Measurements from ENCODE around the gene IMMP2L.

The IMMP2L gene

DNA sequence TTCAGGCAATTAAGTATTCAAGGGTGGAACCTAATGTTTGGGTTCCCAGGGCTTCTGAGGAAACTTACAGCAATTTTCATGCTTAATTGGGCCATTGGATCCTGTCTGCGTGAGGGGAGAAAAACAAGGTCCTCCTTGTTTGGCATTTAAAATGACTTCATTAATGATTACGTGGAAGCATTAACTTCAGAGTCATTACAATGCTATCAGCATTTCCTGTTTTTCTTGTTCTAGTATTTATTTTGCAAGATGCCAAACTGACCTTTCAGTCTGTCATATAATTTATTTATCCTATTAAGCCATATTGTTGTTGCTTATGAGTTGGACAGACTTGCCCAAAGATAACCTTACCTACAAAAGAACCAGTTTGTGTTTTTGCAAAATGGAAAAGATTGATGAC is 795.4 kb downstream of the IMMP2L start:
- DNase-seq: no peak

DNA sequence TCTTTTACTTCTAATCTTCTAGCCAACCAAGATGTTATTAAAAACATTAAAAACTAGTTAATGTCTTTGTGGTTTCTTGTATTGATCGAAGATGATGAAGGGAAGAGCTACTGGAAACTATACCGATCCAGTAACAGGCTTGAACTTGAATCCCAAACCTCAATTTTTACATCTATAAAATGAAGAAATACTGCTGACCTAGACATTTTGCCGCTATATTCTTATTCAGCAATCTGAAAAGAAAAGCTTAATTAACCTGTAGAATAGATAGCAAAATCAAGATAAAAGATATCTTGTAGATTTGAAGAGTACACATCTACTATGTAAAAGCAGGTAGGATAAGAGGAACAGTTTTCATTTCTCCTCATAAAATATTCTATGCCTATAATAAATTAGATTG is 797.4 kb downstream of the IMMP2L start:
- no peak for DNase-seq

GRCh38 chr7:110762546-110763225 is 799.6 kb downstream of the IMMP2L start:
- DNase-seq: peak; percentile 97

DNA sequence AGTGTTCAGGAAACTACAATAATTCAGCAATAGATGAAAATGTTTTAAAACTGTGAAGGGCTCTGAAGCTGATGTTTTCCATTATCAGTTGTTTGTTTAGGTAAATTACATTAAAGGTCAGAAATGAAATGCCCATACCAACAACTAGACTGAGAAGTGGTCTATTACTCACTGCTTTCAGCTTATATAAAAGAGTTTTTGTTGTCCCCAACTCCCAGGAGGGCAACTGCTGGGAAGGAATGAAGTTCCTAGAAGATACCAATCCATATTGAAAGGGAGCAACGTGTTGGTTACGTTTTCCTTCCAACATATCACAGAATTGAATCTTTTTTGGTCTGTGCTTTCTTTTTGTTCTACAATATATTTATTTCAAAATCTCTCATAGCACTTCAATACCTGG is 802.0 kb downstream of the IMMP2L start:
- no peak for DNase-seq

- DNase-seq: no peak
Measured at GRCh38 chr7:110759069-110759468, 803.2 kb downstream of the IMMP2L start.

- no peak for DNase-seq
Measured at GRCh38 chr7:110754649-110755048, 807.6 kb downstream of the IMMP2L start.

DNA sequence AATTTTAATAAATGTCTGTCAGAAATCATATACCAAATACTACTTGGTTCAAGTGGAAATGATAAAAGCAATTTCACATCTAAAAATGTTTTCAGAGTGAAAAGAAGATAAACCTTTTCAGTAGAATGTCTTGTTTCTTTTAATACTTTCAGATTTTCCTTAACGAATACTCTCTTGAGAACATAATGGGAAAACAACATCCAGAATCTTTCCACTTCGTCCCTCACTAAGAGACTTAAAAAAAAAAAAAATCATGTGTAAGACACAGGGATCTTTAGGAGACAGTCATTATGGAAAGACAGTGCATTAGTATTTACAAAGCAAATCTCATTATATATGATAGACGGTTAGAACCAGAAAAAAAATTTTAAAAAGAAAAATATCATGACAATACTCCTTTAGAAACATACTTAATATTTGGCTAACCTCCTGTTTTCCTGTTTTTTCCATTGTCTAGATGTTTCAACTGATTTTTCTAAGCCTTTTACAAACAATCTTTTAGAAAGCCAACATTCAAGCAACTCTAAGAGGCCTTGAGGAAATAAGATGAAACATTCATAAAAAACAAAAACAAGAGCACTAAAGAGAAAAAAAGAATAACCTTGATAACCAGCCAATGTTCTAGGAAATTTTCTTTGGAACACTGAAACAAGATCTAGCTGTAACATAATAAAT is 811.2 kb downstream of the IMMP2L start:
- DNase-seq: no peak

DNA sequence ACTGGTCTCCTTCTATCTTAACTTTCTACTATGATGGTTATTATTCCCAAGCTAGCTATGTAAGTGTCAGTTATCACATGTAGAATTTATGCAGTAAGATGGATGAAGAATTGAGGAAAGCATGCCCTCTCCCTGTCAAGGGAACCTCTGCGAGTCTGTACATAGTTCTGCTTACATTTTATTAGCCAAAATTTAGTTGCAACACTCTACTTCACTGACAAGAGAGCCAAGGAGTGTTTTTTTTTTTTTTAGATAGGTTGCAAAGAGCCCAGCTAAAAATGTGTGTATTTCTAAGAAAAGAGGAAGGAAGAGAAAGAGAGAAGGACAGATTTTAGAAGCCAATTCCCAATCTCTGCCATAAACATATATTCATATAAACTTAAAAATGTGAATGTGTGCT is 829.1 kb downstream of the IMMP2L start:
- DNase-seq: no peak

GRCh38 chr7:110724811-110725210 is 837.5 kb downstream of the IMMP2L start:
- no peak for DNase-seq

DNA sequence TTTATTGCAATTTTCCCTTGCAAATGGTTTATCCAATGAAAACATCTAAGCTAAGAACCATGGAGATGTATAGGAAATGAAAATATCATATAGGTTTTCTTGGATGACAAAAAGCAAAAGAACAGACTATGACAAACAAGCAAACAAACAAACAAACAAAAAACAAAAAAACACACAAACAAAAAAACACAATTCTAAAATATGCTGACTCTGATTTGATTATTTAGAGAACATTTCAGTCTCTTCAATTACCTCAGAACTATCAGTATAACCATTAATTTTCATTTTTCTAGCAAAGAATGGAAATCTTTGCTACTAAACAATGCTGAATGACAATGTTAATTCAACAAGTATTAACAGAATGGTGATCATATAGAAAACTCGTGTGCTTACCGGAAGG is 840.9 kb downstream of the IMMP2L start:
- no peak for DNase-seq

- no peak for DNase-seq
Measured at GRCh38 chr7:110720626-110721025, 841.7 kb downstream of the IMMP2L start.

- DNase-seq: no peak
Measured at GRCh38 chr7:110719741-110720140, 842.6 kb downstream of the IMMP2L start.

- no peak for DNase-seq
Measured at GRCh38 chr7:110718503-110719205, 843.6 kb downstream of the IMMP2L start.

DNA sequence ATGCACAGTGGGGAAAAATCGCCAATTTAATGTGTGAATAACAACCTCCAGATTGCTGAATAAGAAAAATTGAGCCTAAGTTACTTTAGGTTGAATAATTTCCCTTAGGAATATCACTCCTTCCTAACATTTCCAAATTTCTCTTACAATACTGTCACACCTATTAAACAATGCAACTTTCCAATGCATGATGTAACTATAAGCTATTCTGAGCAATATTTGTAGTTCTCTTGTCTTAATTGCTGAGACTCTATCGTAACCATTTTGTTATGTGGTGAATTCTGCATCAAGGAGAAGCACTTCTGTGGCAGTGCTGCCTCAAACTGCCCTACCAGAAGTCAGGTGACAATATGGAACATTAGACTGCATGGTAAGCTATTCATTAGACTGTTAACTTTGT is 858.1 kb downstream of the IMMP2L start:
- no peak for DNase-seq

DNA sequence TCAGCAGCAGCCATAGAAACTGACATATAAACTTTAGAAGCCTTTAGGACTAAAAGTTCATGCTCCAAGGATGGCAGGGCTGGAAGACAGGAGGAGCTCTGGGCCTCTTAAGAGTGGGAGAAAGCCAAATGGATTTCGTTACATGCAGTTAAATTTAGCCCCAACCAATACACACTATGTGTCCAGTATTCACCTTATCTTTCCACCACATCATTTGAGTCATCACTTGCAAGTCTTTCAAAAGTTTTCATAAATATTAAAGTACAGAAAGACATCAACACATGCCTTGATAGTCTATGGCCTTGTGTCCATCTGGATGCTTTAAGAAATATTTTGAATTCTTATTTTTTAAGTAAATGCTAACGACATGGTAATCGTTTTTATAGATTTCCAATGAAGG is 863.7 kb downstream of the IMMP2L start:
- no peak for DNase-seq

DNA sequence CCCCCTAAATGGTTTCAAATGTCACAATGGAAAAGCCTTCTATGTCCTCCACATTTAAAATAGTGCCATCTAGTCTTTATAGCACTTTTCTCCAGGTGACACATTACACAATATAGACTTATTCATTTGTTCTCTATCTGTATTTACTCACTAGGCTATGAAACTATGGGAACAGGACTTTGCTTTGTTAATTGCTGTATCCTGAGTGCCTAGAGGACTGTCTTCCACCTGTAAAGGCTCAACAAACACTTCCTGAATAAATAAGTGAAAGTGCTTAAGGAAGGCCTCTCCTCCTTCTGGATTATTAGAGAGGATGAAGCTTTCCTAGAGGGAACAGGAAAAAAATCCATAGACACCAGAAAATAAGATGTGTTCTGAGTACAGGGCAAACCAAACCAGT is 868.9 kb downstream of the IMMP2L start:
- peak; percentile 14 for DNase-seq

GRCh38 chr7:110688908-110689307 is 873.4 kb downstream of the IMMP2L start:
- DNase-seq: no peak

DNA sequence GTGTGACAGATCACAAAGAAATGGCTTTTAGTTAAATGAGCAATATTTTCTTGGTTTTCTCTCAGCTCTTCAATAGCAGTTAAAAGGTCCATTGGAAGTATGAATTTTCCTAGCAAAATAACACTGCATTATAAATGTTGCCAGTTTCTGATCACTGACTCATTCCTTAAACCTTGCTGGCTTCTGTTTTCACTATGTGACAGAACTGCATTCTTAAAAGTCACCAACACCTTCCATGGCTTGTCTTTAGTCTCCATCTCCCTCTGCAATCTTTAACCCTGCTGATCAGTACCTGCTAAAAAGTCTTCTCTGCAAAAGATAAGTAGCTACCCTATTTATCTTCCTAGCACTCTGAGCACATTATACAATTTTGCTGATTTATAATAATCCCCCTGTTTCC is 876.4 kb downstream of the IMMP2L start:
- DNase-seq: no peak

DNA sequence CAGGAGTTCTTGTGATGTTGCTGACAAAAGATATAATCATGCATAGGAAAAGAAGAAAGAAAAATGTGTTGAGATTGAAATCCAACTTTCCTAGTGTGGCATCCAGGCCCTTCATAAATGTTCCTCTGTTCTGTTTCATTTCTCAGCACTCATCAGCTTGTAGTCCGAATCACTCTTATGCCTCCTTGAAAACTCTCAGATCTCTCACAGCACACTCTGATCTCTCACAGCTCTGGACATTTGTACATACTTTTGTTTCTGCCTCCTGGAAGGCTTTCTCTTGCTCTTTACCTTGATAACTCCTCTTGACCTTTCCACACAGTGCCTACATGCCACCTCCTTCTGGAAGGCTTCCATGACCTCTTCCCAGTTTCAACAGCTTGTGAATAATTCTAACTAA is 880.4 kb downstream of the IMMP2L start:
- DNase-seq: no peak

- no peak for DNase-seq
Measured at GRCh38 chr7:110677405-110677804, 884.9 kb downstream of the IMMP2L start.

GRCh38 chr7:110676785-110677184 is 885.5 kb downstream of the IMMP2L start:
- DNase-seq: no peak

- no peak for DNase-seq
Measured at GRCh38 chr7:110675383-110676103, 886.7 kb downstream of the IMMP2L start.

DNA sequence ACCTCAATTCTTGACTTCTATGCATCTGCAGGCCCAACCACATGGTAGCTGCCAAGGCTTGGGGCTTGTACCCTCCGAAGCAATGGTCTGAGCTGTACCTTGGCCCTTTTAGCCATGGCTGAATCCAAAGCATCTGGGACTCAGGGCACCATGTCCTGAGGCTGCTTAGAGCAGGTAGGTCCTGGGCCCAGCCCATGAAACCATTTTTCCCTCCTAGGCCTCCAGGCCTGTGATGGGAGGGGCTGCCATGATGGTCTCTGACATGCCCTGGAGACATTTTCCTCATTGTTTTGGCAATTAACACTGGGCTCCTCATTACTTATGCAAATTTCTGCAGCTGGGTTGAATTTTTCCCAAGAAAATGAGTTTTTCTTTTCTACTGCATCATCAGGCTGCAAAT is 889.1 kb downstream of the IMMP2L start:
- no peak for DNase-seq

DNA sequence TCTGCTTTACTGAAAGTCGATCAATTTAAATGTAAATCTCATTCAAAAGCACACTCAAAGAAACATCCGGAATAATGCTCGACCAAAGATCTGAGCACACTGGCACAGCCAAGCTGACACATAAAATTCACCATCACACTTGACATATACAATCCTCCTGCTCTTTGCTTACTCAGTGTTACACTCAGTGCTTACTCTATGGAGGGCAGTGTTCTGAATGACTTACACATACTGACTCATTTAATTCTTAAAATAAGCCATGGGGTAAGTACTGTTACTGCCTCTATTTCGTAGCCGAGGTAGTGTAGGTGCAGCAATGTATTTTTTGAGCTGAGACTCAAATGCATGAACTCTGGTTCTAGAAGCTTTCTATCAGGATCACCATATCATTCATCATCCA is 892.9 kb downstream of the IMMP2L start:
- DNase-seq: no peak
